Measurements from ENCODE around the gene CRB1.

The CRB1 gene

DNA sequence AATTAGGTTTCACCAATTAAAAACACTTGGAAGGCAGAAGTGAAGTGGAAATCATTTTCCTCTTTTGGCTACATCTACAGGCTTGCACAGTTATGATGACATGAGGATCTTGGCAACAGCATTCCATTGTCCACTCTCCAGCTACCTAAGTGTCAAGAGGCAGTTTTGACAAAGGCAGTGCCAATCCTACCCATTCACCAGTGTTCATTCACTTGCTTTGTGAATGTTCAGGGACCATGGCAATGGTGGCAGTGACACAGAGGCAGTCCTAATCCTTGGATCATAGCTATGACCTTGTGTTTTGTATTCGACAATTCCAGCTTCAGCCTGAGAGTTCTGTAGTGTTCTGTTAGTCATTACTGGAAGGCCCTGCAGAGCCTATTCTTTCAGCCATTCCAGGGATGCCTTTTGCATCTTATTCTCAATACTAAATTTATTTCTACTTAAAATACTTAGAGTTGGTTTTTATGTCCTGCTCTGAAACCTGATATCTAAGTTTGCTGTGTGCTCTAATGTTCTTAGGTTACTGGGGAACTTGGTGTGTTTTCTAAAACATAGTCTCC is 36.7 kb downstream of the CRB1 start:
- DNase-seq (ENCODE audit: low spot score), result no peak

DNA sequence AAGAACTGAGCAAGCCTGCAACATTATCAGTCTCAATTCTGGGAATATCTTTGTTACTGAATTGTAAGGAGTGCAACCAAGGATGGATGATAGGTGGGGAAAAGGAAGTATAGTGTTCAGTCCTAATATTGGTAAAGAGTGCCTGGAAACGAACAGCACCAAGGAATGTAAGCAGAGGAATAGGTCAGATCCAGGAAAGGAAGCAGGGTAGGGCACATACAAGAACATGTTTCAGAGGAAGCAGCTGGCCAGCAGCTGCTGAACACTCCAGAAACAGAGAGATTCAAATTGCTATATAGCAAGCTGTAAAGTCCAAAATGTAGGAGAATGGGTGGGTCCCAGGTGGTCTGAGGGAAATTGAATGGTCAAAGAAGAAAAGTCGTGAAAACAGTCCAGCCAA is 37.9 kb downstream of the CRB1 start:
- DNase-seq (ENCODE audit: low spot score), result no peak

DNA sequence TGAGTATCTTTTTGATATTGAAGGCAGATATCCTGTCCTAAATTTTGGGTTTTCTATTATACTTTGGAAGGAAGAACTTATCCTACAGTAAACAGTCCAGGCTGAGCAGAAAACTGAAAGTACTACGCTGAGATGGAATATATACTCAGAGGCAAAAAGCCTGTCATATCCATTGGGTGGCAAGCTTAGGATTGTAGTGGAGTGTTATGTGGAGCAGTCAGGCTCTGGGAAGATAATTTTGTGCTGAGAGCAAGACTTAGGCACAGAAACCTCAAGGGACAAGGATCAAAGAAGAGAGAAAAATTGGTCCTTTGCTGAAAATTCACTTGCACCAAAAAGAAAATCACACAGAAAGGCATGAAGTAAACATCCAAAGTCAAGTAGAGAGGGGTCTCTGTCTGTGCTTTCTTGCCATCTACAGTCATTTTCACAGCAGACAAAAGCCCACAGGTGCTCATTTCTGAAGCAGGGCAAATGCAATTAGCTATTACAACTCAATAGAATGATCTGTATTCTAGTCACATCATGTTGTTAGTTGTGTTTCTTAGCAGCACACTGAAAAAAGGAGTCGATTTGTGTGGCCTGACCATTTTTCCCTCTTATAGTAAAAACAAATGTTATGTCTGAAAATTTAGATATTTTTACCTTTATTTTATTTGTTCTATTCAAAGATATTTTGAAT is 38.5 kb downstream of the CRB1 start:
- no peak for DNase-seq (ENCODE audit: low spot score)

DNA sequence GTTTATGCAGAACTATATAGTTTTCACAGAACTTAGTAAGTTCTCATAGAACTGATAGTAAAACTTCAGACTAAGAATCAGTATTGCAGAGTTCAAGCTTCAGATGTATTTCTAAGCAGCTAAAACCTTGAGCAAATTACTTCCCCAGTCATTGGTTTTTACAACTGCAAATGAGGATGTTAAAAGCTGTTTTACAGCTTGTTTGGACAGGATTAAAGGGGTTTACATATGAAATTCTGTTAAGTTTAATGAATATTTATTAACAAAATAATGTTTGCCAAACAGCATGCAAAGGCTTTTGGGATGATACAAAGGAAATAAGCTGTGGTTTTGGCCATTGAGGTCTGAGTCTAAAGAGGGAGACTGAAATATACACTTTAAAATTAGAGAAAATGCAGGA is 39.1 kb downstream of the CRB1 start:
- DNase-seq (ENCODE audit: low spot score), result no peak

DNA sequence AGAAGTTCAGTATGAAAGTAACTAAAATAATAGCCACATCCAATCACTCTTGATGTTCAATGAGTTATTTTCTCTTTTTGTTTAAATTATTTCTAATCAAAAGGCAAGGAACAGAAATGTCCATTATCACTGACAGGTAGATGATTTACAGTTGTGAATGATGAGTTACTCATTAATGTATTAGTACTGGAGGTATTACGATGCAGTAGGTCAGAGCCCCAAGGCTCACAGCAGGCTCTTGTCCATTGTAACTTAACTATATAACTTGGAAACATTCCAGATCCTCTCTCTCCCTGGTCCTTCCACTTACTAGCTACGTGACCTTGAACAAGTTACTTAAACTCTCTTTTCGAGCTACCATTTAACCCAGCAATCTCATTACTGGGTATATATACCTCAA is 39.5 kb downstream of the CRB1 start:
- no peak for DNase-seq (ENCODE audit: low spot score)

DNA sequence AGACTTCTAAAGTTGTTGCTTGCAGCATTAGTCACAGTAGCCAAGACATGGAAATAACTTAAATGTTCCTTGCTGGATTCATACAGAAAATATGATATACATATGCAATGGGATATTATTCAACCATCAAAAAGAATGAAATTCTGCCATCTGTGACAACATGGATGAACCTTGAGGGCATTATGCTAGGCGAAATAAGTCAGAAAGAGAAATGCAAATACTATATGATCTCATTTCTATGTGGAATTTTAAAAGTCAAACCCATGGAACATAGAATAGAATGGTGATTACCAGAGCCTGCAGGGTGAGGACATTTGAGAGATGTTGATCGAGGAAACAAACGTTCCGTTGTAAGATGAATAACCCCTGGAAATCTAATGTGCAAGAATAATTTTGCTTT is 43.0 kb downstream of the CRB1 start:
- no peak for DNase-seq (ENCODE audit: low spot score)

DNA sequence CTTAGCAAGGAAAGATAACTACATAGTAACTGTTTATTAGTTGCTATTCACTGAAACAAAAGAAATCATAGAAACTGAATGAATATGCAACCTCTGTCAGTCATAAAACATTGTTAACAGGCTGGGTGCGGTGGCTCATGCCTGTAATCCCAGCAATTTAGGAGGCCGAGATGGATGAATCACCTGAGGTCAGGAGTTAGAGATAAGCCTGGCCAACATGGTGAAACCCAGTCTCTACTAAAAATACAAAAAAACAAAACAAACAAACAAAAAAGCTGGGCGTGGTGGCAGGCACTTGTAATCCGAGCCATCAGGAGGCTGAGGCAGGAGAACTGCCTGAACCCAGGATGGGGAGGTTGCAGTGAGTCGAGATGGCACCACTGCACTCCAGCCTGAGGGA is 44.1 kb downstream of the CRB1 start:
- DNase-seq (ENCODE audit: low spot score), result no peak

DNA sequence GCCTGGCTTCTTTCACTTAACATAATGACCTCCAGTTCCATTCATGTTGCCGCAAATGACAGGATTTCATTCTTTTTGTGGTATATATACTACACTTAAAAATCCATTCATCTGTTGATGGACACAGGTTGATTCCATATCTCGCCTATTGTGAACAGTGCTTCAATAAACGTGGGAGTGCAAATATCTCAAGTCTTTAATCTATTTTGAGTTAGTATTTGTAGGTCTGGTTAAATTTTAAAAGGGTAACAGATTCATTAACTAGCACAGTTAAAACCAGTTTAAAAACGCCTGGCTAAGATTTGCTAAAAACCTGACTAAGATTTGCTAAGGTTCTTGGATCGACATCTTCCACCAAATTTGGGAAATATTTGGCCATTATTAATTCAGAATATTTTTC is 45.7 kb downstream of the CRB1 start:
- DNase-seq (ENCODE audit: low spot score), result no peak

DNA sequence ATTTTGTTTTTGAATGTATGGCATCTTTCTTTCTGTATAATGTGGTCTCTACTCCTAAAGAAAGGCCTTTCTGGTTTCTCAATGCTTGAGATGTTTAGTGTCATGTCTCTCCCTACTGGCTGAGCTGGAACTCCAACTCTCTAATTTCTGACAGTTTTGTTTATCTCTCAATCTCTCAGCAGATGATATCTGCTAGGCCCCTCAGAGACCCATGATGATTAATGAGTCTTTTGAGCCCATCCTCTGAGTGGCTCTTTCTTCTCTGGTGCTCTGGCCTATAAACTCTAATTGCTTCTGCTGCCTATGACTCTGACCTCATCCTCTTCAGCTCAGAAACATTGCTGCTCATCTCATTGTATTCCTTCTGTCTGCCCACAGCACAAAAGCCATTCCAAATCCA is 46.6 kb downstream of the CRB1 start:
- no peak for DNase-seq (ENCODE audit: low spot score)

DNA sequence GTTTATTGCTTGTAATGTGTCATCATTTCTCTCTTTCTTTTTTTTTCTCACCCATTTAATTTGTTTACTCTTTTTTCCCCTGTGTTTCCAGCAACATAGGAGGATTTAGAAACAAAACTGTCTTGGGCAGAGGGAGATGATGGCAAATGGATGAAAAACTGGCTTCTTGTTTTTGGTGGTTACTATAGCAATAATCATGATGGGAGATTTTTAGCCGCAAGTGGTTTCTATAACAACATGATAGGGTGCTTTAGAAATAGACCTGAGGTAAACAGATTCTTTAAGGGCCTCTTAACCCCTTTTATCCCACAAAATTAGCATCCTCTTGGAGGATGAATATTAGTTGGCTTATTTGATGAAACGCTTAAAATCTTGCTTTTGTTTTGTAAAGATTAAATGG is 51.6 kb downstream of the CRB1 start:
- no peak for DNase-seq (ENCODE audit: low spot score)

DNA sequence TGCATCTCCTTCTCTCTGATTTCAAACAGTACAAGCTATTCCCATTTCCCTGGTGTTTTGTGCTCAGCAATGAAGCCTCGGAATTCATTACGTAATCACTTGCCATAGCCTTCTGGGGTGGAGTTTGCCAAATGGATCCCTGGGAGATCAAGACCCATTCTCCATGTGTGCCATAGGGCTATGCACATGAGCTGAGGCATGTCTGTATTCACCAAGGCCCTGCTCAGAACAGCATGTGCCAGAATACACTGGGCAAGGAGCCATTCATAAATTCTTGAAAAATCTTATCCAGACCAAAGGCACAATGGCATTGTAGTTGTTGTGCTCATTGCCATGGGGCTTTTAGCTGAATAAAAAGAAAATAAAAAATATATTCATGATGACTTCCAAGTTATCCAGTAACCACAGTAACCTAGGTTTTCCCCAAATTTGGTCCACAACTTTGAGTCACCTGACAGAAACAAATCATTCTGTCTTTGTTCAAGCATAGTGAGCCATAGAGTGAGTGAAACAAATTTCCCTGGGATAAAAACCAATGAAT is 53.0 kb downstream of the CRB1 start:
- no peak for DNase-seq (ENCODE audit: low spot score)

DNA sequence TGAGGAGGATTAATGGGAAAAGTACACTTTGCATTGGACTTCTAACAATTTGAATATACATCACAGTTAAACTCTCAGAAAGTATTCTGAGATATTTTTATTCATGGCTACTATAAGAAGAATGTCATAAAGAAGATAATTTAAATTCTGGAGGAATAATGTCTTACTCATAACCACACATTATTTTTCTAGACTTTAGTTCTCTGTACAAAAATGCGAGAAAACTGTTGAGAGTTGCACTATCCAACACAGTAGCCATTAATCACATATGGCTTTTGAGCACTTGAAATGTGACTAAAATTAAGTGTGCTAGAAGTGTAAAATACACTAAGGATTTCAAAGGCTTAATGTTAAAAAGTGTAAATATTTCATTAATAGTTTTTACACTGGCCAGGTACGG is 53.8 kb downstream of the CRB1 start:
- no peak for DNase-seq (ENCODE audit: low spot score)

DNA sequence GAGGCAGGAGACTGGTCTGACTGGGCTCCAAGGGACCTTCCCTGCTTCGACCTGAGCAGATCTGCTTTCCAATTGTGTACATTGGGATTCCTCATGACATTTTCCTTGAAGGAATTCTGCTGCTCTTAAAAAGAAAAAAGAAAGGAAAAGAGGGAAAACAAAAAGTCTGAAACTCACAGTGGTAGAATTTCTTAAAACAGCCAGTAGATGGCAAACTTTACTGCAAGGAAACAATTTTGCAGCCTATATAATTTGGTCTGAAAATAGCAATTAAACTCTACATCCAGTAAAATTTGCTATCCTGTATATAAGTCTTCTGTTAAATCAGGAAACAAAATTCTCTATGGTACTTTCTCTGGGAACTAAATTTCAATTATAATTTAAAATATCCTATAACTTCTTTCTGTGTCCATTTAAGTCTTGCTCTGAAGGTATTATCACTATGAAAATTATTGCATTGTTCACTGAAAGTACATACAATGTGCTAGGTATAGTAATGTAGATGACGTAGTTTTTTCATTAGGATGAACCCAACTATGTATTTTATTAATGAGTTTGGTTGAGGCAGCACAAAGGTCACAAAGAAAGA is 59.8 kb downstream of the CRB1 start:
- peak; percentile 10 for DNase-seq (ENCODE audit: low spot score)

DNA sequence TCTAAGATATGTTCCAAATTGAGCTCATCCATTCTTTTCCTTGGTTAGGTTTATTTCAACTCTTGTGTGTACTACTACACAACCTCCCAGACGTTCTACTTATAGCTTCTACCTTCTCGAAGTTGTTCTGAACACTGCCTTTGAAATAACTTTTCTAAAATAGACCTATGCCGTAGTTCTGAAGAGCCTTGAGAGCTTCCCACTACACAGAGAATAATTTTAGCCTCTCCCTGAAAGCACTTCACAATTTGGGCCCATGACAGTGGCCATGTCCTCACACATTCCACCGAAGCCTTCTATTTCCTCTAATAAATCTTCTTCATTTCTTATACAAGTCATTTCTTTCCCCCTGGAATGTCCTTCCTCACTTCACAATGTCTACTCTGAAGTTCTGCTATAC is 62.2 kb downstream of the CRB1 start:
- no peak for DNase-seq (ENCODE audit: low spot score)

DNA sequence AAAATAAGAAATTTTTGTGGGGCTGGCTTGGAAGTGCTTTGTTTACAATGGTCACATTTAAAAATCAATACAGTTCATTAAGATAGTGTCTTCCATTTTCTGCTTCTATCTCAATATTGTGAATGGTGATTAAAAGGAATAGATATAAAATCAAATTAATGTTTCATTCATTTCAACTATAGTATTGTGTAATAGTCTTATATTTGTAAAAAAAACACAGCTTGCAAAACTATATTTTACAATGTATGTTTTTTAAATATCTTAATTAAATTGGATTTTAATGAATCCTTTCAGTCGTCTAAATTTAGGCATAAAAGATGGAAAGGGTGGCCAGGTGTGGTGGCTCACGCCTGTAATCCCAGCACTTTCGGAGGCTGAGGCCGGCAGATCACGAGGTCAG is 63.5 kb downstream of the CRB1 start:
- DNase-seq (ENCODE audit: low spot score), result no peak

DNA sequence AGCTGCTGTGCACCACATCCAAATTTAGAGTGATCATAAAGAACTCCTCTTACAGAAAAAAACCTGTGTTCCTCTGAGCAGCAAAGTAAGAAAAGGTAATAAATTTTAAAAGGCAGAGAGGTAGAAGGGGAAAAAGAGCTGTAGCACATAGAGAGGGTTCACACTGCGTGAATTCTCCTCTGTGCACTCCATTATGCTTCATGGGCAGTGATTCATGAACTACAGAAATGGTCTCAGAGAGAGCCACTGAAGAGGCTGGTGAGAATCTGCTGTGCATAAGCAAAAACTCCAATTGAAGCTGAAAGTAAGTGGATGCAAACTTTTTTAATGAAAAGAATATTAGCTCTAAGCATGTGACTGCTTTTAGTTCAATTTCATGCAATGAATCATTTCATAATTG is 65.0 kb downstream of the CRB1 start:
- DNase-seq (ENCODE audit: low spot score), result no peak

DNA sequence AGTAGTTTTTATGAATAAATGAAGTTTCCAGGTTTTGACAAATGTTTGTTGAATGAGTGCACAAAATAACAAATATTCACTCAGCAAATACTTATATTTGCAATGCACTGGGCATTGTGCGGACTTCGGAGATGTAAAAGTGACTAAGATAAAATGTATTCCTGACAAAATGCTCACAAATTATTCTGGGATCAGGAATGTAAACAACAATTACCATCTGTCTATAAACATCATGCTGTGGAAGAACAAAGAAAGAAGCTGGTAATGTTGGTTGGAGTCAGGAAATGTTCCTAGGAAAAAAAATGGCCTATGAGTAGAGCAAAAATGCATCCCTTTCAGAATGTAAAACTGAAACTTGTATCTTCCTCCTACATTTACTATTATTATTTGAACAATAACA is 68.5 kb downstream of the CRB1 start:
- DNase-seq (ENCODE audit: low spot score), result no peak

DNA sequence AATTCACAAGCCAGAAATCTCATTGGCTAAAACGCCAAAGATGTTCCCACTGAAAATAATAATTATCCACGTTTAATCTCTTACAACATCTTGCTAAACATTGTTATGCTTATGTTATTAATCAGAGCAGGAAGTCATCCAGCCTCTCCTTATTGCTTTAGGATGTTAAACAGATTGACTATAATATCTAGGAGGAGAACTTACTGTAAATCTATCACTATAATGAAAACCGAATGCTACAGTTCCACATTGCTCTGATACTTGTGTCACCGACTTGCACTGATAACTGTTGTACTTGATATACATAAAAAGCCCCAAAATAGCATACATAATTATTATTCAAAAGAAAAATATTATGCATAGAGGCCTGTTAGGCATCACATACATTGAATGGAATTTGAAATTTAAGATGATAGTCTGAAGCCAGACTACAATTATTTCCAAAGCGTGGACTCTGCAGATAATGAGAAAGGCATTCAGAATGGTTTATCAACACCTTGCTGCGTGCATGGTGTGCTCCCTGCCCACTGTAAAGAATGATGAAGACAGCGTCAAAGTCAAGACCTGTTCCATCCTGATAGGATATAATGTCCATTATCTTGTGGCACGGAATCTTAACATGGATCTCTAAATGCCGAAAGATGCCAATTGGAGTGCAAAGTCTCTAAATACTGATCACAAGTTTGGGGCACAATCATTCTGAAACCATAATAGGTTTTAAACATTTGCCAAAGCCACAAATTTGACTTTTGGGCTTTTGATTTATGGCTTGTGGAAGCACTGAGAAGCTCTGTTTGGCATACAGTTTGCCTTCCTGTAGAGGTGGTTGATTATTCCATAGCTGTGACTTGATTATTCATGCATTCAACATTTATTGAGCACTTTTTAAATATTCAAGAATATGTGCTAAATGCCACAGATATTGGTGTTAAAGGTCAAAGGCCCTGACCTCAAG is 71.3 kb downstream of the CRB1 start:
- DNase-seq (ENCODE audit: low spot score), result no peak

DNA sequence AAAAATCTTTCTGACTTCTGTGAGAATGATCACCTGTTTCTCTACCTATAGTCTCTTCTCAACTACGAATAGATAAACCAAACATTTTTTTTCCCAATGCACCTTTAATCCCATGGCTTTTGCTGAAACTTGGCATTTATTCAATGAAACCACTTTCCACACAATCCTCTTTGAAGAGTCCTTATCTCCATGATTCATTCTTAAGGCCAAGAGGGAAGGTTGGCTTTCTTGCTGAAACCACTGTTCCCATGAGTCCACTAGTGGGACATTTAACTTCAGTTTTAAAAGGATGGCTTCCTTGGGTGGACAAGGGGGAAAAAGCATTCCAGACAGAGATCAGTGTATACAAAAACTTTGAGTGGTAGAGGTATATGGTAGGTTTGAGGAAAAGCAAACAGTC is 73.6 kb downstream of the CRB1 start:
- no peak for DNase-seq (ENCODE audit: low spot score)

DNA sequence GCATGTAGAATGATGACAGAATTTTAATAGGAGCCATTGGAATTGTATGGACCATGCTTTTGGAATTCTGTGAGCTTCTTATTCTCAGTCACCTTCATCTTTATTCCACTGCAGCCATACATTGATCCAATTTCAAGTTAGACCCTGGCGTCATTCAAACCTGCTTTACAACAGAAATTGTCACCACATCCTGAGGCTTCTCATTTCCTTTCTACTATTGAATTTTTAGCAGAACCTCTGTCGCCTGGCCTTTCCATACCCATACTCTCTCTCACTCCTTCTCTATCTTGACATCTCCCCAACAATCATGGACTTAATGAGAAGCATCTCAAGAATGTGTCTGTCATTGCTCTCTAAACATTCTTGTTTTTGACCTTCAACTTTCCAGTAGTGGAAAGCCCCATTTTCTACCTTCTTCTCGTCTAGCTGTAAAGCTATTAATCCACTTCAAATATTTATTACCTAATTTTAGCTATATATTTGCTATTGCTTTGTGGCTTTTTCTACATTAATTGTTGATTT is 74.1 kb downstream of the CRB1 start:
- no peak for DNase-seq (ENCODE audit: low spot score)

DNA sequence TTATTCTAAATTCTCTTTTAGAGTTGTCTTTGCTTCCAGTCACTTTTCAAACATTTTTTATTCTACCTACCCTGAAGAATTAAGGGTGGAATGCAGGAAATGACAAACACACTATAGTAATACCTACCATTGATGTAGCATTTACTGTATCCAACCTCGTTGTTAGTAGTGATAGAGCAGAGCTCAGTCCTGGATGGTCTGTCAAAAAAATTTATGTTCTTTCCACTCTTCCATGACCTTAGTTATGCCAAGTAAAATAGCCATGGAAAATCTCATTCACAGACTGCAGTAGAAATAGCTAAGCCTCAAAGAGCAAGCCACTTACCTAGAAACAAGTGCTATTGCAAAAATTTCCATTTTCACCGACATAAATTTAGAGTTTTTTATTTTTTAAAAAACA is 74.6 kb downstream of the CRB1 start:
- DNase-seq (ENCODE audit: low spot score), result no peak

DNA sequence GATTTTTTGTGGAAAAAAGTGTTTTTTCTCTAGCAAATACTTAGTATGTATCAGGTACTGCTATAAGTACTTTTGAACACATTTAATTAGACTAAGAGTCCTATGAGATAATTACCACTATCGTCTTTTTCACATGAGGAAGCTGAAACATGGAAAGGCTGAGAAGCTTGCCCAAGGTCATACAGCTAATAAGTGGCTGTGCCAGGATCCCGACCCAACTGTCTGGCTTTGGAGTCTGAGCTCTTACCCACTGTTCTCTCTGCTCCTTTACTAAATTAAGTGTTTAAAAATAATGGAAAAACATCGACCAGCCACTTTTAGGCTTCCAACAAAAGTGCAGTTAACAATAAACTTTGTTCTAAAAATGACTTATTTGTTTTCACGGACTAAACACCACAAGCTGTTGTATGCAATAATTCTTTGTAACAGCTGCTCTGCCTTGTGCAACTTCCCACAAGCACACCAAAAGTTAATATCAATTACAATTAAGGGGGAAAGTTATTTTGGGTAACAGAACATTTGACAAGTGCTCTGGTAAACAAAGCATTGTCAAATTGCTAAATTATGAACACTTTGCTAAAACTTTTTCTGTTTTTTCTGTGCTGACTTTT is 75.7 kb downstream of the CRB1 start:
- no peak for DNase-seq (ENCODE audit: low spot score)

Data from SW480 (cell line).